ENCODE measurements around the gene F2RL2.
"Not testable (repeated sequence)": the region's sequence is repeated elsewhere in the genome, so short reads cannot be mapped to it uniquely, and the experiment has no call there.

The F2RL2 gene

DNA sequence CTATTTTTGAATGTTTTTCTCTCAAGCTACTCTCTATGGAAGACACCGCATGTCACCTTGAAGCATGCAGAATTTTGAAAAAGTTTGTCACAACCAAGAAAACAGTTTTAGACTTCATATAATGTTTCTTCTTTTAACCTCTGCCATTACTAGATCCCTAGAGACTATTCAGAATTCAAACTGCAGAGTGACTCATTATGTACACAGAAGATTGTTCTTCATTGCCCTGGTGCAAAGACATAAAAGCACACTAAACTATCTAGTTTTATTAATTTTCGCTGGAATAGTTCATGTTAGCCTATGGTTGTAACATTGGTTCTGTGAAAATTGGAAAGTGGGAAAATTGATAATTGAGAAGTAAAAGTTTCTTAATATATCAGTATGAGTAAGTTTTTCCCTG is 18.4 kb downstream of the F2RL2 start (continued):
- TF ChIP-seq ZNF747 (tag by site-specific recombination; IDR thresholded peaks at IDR 0.05) (no peak), ZNF114 (tag by site-specific recombination; IDR thresholded peaks at IDR 0.05) (no peak), ZNF433 (tag by site-specific recombination; IDR thresholded peaks at IDR 0.05; ENCODE audit: low read depth) (no peak), ZNF335 (tag by site-specific recombination; conservative IDR thresholded peaks at IDR 0.05) (no peak), ZNF629 (tag by site-specific recombination; IDR thresholded peaks at IDR 0.05) (peak; percentile 40; the same call in 1 of the 2 replicates), ZNF768 (tag by site-specific recombination; IDR thresholded peaks at IDR 0.05) (no peak), RBAK (tag by site-specific recombination; IDR thresholded peaks at IDR 0.05) (no peak), ZNF596 (tag by site-specific recombination; IDR thresholded peaks at IDR 0.05) (no peak)
- TF ChIP-seq, protein P1, sequence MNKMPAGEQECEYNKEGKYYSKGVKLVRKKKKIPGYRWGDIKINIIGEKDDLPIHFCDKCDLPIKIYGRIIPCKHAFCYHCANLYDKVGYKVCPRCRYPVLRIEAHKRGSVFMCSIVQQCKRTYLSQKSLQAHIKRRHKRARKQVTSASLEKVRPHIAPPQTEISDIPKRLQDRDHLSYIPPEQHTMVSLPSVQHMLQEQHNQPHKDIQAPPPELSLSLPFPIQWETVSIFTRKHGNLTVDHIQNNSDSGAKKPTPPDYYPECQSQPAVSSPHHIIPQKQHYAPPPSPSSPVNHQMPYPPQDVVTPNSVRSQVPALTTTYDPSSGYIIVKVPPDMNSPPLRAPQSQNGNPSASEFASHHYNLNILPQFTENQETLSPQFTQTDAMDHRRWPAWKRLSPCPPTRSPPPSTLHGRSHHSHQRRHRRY (tag by site-specific recombination; IDR thresholded peaks at IDR 0.05) = no peak
- TF ChIP-seq, protein P2, sequence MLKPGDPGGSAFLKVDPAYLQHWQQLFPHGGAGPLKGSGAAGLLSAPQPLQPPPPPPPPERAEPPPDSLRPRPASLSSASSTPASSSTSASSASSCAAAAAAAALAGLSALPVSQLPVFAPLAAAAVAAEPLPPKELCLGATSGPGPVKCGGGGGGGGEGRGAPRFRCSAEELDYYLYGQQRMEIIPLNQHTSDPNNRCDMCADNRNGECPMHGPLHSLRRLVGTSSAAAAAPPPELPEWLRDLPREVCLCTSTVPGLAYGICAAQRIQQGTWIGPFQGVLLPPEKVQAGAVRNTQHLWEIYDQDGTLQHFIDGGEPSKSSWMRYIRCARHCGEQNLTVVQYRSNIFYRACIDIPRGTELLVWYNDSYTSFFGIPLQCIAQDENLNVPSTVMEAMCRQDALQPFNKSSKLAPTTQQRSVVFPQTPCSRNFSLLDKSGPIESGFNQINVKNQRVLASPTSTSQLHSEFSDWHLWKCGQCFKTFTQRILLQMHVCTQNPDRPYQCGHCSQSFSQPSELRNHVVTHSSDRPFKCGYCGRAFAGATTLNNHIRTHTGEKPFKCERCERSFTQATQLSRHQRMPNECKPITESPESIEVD (tag by site-specific recombination; IDR thresholded peaks at IDR 0.05) = peak; percentile 74

DNA sequence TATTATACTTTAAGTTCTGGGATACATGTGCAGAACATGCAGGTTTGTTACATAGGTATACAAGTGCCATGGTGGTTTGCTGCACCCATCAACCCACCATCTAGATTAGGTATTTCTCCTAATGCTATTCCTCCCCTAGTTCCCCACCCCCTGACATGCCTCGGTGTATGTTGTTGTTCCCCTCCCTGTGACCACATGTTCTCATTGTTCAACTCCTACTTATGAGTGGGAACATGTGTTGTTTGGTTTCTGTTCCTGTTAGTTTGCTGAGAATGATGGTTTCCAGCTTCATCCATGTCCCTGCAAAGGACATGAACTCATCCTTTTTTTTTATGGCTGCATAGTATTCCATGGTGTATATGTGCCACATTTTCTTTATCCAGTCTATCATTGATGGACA is 19.2 kb downstream of the F2RL2 start:
- H3K4me1 ChIP-seq (ENCODE audit: control insufficient read depth, insufficient read depth, low read length); POLR2A ChIA-PET; H3K9me3 ChIP-seq (ENCODE audit: control insufficient read depth, insufficient read depth, low read depth, low read length); H3K4me3 ChIP-seq (ENCODE audit: low read depth, low read length); H3K36me3 ChIP-seq (ENCODE audit: control insufficient read depth in 2 of 2, insufficient read depth in 1 of 2, low read length in 2 of 2); H3K27ac ChIP-seq (ENCODE audit: extremely low read depth, low read depth, low read length): not testable (repeated sequence)
- peak; percentile 89 for TF ChIP-seq ZNF146 (tag by site-specific recombination; IDR thresholded peaks at IDR 0.05)
- CTCF ChIA-PET = interaction anchor here (0.7 to 2.9 kb wide), 5 partner anchors 7 to 170 kb away, joined by 3 to 17 read pairs (median 3); no protein-coding TSS in a partner anchor

DNA sequence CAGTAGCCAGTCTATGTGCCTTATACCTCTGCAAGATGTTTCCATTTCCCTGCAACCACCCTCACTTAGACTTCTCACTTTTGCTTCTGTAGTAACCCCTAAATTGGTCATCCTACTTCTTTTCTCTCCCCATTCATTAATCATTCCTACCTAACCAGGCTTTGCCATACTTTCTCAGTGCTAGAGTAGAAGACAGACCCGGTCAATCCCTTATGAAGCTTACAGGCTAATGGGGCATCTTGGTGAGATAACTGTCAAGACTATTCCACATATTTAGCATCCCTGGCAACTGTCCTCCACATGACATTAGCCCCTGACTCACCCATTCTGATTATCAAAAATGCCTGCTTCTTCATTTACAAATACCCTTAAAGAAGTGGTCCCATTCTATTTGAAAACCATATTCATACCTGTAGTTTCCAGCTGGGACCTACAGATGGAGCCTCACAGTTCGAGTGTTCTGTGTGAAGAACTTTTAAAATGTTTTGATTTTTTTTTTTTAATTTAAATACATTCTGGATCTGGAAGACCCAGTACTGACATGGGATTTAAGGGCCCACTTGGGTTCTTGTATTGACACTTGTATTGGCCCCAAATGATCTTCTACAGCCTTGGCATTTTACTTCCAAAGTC is 21.0 kb downstream of the F2RL2 start:
- CTCF ChIA-PET = interaction anchor here (0.5 to 6.9 kb wide), 22 partner anchors 9 to 528 kb away, joined by 3 to 92 read pairs (median 4); partner anchors contain the start of gene AGGF1

More for the DNA sequence above, 21.0 kb downstream of the F2RL2 start:
- POLR2A ChIA-PET = no interaction called here
- TF ChIP-seq ZNF768 (tag by site-specific recombination; IDR thresholded peaks at IDR 0.05) = no peak
- no peak for TF ChIP-seq ZNF335 (tag by site-specific recombination; conservative IDR thresholded peaks at IDR 0.05)
- TF ChIP-seq WT1 (tag by site-specific recombination; IDR thresholded peaks at IDR 0.05) = no peak
- TF ChIP-seq, protein P3, sequence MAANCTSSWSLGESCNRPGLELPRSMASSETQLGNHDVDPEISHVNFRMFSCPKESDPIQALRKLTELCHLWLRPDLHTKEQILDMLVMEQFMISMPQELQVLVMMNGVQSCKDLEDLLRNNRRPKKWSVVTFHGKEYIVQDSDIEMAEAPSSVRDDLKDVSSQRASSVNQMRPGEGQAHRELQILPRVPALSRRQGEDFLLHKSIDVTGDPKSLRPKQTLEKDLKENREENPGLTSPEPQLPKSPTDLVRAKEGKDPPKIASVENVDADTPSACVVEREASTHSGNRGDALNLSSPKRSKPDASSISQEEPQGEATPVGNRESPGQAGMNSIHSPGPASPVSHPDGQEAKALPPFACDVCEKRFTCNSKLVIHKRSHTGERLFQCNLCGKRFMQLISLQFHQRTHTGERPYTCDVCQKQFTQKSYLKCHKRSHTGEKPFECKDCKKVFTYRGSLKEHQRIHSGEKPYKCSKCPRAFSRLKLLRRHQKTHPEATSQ (tag by site-specific recombination; IDR thresholded peaks at IDR 0.05) = no peak
- TF ChIP-seq, protein P4, sequence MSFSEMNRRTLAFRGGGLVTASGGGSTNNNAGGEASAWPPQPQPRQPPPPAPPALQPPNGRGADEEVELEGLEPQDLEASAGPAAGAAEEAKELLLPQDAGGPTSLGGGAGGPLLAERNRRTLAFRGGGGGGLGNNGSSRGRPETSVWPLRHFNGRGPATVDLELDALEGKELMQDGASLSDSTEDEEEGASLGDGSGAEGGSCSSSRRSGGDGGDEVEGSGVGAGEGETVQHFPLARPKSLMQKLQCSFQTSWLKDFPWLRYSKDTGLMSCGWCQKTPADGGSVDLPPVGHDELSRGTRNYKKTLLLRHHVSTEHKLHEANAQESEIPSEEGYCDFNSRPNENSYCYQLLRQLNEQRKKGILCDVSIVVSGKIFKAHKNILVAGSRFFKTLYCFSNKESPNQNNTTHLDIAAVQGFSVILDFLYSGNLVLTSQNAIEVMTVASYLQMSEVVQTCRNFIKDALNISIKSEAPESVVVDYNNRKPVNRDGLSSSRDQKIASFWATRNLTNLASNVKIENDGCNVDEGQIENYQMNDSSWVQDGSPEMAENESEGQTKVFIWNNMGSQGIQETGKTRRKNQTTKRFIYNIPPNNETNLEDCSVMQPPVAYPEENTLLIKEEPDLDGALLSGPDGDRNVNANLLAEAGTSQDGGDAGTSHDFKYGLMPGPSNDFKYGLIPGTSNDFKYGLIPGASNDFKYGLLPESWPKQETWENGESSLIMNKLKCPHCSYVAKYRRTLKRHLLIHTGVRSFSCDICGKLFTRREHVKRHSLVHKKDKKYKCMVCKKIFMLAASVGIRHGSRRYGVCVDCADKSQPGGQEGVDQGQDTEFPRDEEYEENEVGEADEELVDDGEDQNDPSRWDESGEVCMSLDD (tag by site-specific recombination; IDR thresholded peaks at IDR 0.05) = no peak
- H3K4me1 ChIP-seq (ENCODE audit: control insufficient read depth, insufficient read depth, low read length) = no peaks in the 10 kb centered on the region
- no peaks in the 10 kb centered on the region for H3K9me3 ChIP-seq (ENCODE audit: control insufficient read depth, insufficient read depth, low read depth, low read length)
- no peak overlapping the region for H3K4me3 ChIP-seq (ENCODE audit: low read depth, low read length)
- H3K27ac ChIP-seq (ENCODE audit: extremely low read depth, low read depth, low read length) = no peak overlapping the region
- H3K36me3 ChIP-seq (ENCODE audit: control insufficient read depth in 2 of 2, insufficient read depth in 1 of 2, low read length in 2 of 2) = no peaks in the 10 kb centered on the region
